ENCODE results near the gene EFHC1. TPM values are rescaled to one million over a fixed set of nuclear protein-coding genes. Genes with fewer than 3 reads are reported as not detected.
"Not testable (repeated sequence)": the region's sequence is repeated elsewhere in the genome, so short reads cannot be mapped to it uniquely, and the experiment has no call there.

The EFHC1 gene
- total RNA-seq, 1 donor, result 21.6 TPM

- no peak for DNase-seq (ENCODE audit: low read depth)
- TF ChIP-seq CTCF (IDR thresholded peaks at IDR 0.05; ENCODE audit: insufficient read depth, low read depth, low read length), result no peak
- H3K4me3 ChIP-seq (ENCODE audit: low read depth, low read length), result no peak overlapping the region
Observed at GRCh38 chr6:52426667-52427066, 6.5 kb downstream of the EFHC1 start.

GRCh38 chr6:52433294-52433693, 13.2 kb downstream of the EFHC1 start:
- not testable (repeated sequence) for DNase-seq (ENCODE audit: low read depth); H3K4me3 ChIP-seq (ENCODE audit: low read depth, low read length)

- DNase-seq (ENCODE audit: low read depth), result no peak
- TF ChIP-seq CTCF (IDR thresholded peaks at IDR 0.05; ENCODE audit: insufficient read depth, low read depth, low read length), result no peak
- no peak overlapping the region for H3K4me3 ChIP-seq (ENCODE audit: low read depth, low read length)
Observed at GRCh38 chr6:52435345-52435744, 15.2 kb downstream of the EFHC1 start.

GRCh38 chr6:52438926-52439325, 18.8 kb downstream of the EFHC1 start:
- no peak overlapping the region for H3K4me3 ChIP-seq (ENCODE audit: low read depth, low read length)
- TF ChIP-seq CTCF (IDR thresholded peaks at IDR 0.05; ENCODE audit: insufficient read depth, low read depth, low read length), result no peak

GRCh38 chr6:52454556-52454955, 34.4 kb downstream of the EFHC1 start:
- no peak for DNase-seq (ENCODE audit: low read depth)
- no peak for TF ChIP-seq CTCF (IDR thresholded peaks at IDR 0.05; ENCODE audit: insufficient read depth, low read depth, low read length)
- H3K4me3 ChIP-seq (ENCODE audit: low read depth, low read length), result no peak overlapping the region

More at GRCh38 chr6:52438926-52439325, 18.8 kb downstream of the EFHC1 start:
- no peak for DNase-seq (ENCODE audit: low read depth)

- no peak overlapping the region for H3K4me3 ChIP-seq (ENCODE audit: low read depth, low read length)
- no peak for DNase-seq (ENCODE audit: low read depth)
- TF ChIP-seq CTCF (IDR thresholded peaks at IDR 0.05; ENCODE audit: insufficient read depth, low read depth, low read length), result no peak
Observed at GRCh38 chr6:52457096-52457495, 37.0 kb downstream of the EFHC1 start.

GRCh38 chr6:52461194-52461593, 41.1 kb downstream of the EFHC1 start:
- not testable (repeated sequence) for H3K4me3 ChIP-seq (ENCODE audit: low read depth, low read length); DNase-seq (ENCODE audit: low read depth)

GRCh38 chr6:52474173-52474572, 54.0 kb downstream of the EFHC1 start:
- TF ChIP-seq CTCF (IDR thresholded peaks at IDR 0.05; ENCODE audit: insufficient read depth, low read depth, low read length), result no peak
- H3K4me3 ChIP-seq (ENCODE audit: low read depth, low read length), result no peak overlapping the region
- no peak for DNase-seq (ENCODE audit: low read depth)

Measured in fibroblast of villous mesenchyme (primary cell).